ENCODE measurements around the gene ATRIP.
"Not testable (repeated sequence)": the region's sequence is repeated elsewhere in the genome, so short reads cannot be mapped to it uniquely, and the experiment has no call there.

Gene ATRIP

GRCh38 chr3:48437812-48438211 lies 8.7 kb upstream of the ATRIP start:
- DNase-seq (ENCODE audit: low read depth) = no peak

- peak; percentile 98 for DNase-seq (ENCODE audit: low read depth)
Observed at GRCh38 chr3:48439820-48440589, 6.5 kb upstream of the ATRIP start, which contains the start of the genes CCDC51 and TMA7. TSS of gene CCDC51 (minus strand) at chr3:48440119. CDS start at chr3:48435128, 4,991 bp downstream. TSS of gene TMA7 (plus strand) at chr3:48440257. CDS start at chr3:48440297, 40 bp downstream.

- DNase-seq (ENCODE audit: low read depth) = no peak
Observed at GRCh38 chr3:48440590-48440958, 6.0 kb upstream of the ATRIP start.

GRCh38 chr3:48441940-48442339 lies 4.6 kb upstream of the ATRIP start:
- no peak for DNase-seq (ENCODE audit: low read depth)

GRCh38 chr3:48445277-48445882 lies 1.2 kb upstream of the ATRIP start:
- DNase-seq (ENCODE audit: low read depth) = no peak

- no peak for DNase-seq (ENCODE audit: low read depth)
Observed at GRCh38 chr3:48446043-48446424, 503 bp upstream of the ATRIP start.

- no peak for DNase-seq (ENCODE audit: low read depth)
Observed at GRCh38 chr3:48451270-48451669, 4.7 kb downstream of the ATRIP start.

GRCh38 chr3:48456456-48456855 lies 9.9 kb downstream of the ATRIP start:
- DNase-seq (ENCODE audit: low read depth) = no peak

GRCh38 chr3:48459331-48459730 lies 12.8 kb downstream of the ATRIP start:
- DNase-seq (ENCODE audit: low read depth) = no peak

- DNase-seq (ENCODE audit: low read depth) = no peak
Observed at GRCh38 chr3:48459773-48460516, 13.4 kb downstream of the ATRIP start.

GRCh38 chr3:48460517-48460902 lies 14.0 kb downstream of the ATRIP start:
- DNase-seq (ENCODE audit: low read depth) = no peak

GRCh38 chr3:48461767-48462166 lies 15.2 kb downstream of the ATRIP start:
- DNase-seq (ENCODE audit: low read depth) = not testable (repeated sequence)

GRCh38 chr3:48463703-48464102 lies 17.2 kb downstream of the ATRIP start:
- no peak for DNase-seq (ENCODE audit: low read depth)

GRCh38 chr3:48464713-48465221 lies 18.2 kb downstream of the ATRIP start:
- DNase-seq (ENCODE audit: low read depth) = no peak

- DNase-seq (ENCODE audit: low read depth) = no peak
Observed at GRCh38 chr3:48465237-48465530, 18.6 kb downstream of the ATRIP start.

GRCh38 chr3:48465531-48466378 lies 19.2 kb downstream of the ATRIP start:
- DNase-seq (ENCODE audit: low read depth) = peak; percentile 68

- no peak for DNase-seq (ENCODE audit: low read depth)
Observed at GRCh38 chr3:48466386-48467109, 20.0 kb downstream of the ATRIP start.

GRCh38 chr3:48467110-48467454 lies 20.5 kb downstream of the ATRIP start:
- no peak for DNase-seq (ENCODE audit: low read depth)

GRCh38 chr3:48467473-48468267 lies 21.1 kb downstream of the ATRIP start:
- no peak for DNase-seq (ENCODE audit: low read depth)

GRCh38 chr3:48468329-48468731 lies 21.8 kb downstream of the ATRIP start:
- no peak for DNase-seq (ENCODE audit: low read depth)
